GM12875 (cell line): Measurements from ENCODE around the gene MSANTD2.

ENCODE experiments used
- H3K4me3 ChIP-seq: one replicate; pipeline ENCODE4 v1.5.1; 2011; ENCODE audit warnings: low read depth, low read length, control low read depth
- TF ChIP-seq, protein P1 (sequence below): IDR thresholded peaks from 2 replicates; pipeline ENCODE4 v1.5.1; 2011; ENCODE audit warnings: low read depth, mild to moderate bottlenecking, control low read depth, inconsistent platforms, low read length, moderate library complexity, borderline replicate concordance; ENCODE audit not compliant: insufficient read depth

MSANTD2 gene

GRCh38 chr11:124766156-124766555 is 34.0 kb downstream of the MSANTD2 start:
- no peak overlapping the region for H3K4me3 ChIP-seq
- TF ChIP-seq, protein P1, sequence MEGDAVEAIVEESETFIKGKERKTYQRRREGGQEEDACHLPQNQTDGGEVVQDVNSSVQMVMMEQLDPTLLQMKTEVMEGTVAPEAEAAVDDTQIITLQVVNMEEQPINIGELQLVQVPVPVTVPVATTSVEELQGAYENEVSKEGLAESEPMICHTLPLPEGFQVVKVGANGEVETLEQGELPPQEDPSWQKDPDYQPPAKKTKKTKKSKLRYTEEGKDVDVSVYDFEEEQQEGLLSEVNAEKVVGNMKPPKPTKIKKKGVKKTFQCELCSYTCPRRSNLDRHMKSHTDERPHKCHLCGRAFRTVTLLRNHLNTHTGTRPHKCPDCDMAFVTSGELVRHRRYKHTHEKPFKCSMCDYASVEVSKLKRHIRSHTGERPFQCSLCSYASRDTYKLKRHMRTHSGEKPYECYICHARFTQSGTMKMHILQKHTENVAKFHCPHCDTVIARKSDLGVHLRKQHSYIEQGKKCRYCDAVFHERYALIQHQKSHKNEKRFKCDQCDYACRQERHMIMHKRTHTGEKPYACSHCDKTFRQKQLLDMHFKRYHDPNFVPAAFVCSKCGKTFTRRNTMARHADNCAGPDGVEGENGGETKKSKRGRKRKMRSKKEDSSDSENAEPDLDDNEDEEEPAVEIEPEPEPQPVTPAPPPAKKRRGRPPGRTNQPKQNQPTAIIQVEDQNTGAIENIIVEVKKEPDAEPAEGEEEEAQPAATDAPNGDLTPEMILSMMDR = no peak

DNA sequence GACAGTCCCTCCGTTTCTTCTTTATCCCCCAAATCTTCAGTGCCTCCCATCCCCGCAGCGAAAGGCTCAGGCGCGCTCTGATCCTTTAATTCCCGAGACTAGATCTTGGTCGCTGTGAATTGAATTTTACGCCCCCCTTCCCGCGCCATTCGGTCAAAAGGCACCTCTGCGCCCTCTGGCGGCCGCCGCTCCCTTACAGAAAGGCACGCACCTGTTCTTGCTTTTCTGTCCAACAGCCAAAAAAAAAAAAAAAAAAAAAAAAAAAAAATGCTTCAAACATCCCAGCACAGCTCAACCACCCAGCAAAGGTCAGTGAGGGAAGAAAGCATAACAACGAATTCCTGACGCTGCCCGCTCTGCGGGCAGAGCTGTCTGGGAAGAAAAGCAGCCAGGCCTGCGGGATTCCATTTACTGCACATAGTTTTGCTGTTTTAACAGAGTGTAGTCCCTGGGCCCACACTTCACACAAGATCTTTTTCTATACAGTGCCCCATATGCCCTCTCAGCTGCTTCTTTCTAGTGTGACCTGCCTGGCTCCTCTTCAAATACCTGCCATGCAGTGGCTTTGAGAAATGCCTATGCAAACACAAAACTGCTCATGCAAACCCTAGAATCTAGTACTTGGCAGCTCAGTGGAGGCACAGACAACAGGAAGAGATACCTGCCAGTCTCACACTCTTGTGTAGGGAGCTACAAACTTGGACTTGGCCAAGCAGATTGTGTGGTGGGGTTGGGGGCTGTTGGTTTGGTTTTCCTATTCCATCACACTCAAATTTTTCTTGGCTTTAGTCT is 36.9 kb downstream of the MSANTD2 start:
- peak overlapping the region; percentile 68 for H3K4me3 ChIP-seq
- TF ChIP-seq, protein P1 = peak; percentile 85

- TF ChIP-seq, protein P1 = no peak
- H3K4me3 ChIP-seq = peak overlapping the region; percentile 68
Measured at GRCh38 chr11:124762624-124763155, 37.5 kb downstream of the MSANTD2 start.

GRCh38 chr11:124762105-124762623 is 38.0 kb downstream of the MSANTD2 start, which contains the start of gene ESAM:
Gene ESAM (minus strand): TSS chr11:124762290. CDS start chr11:124762154, 136 bp downstream.
- TF ChIP-seq, protein P1 = peak; percentile 24; the same call in 1 of the 2 replicates
- H3K4me3 ChIP-seq = peak within 1 kb of the TSS; percentile 68

DNA sequence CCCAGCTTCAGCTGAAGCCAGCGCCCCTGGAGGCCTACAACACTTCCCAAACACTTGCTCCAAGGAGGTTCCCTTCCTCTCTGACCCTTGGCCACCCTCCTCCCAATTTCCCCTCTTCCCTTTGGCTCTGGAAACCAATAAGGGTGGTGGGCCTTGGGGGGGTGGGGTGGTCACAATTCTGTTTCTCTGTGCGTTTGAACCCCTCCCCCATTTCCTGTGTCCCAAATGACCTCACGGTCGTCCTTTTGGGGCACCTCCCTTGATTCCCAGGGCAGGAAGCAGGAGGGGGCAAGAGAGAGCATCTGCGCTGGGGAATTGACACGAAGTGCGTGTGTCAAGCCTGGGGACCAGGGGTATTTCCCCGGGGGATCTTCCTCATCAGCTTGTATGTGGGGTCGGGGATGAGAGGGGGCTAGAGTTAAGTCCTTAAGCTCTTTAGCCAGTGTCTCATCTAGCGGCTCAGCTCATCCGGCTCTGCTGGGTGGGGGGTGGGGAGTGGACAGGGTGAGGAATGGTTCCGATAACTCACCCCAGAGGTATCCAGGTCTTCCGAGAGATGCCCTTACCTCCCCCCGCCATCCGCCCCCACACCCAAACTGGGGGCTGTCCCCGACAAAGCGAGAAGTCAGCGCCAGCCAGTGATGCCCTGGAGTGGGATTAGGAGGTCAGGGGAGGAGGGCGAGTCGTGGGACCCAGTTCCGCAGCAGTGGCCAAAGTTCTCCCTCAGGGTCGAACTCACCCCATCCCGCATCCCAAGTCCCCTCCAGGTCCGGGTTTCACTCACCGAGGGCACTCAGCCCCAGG is 38.7 kb downstream of the MSANTD2 start:
- TF ChIP-seq, protein P1 = no peak
- H3K4me3 ChIP-seq = peak overlapping the region; percentile 68

- TF ChIP-seq, protein P1 = no peak
- H3K4me3 ChIP-seq = peak overlapping the region; percentile 68
Measured at GRCh38 chr11:124760806-124761205, 39.4 kb downstream of the MSANTD2 start.
